Fibroblast of lung (primary cell): ENCODE data around the gene SLC38A2. TPM values are rescaled to one million over a fixed set of nuclear protein-coding genes. Genes with fewer than 3 reads are reported as not detected.
A peak's percentile ranks its signal among the peaks of the same experiment; 100 is the strongest.

Experiments
- DNase-seq, 2 donors: peaks; one replicate each; pipeline versions ENCODE4 v3.0.0 to v3.0.0-alpha.2; 2010; ENCODE audit warnings: low read depth in 2 of 2
- H2AFZ ChIP-seq: 2 replicates; pipeline ENCODE4 v1.5.1; 2012; ENCODE audit warnings: low read length, control low read depth, inconsistent platforms
- H3K27ac ChIP-seq: 2 replicates; pipeline ENCODE4 v1.5.1; 2011; ENCODE audit warnings: low read length, control low read depth; ENCODE audit not compliant: insufficient read depth
- H3K27me3 ChIP-seq: 2 replicates; pipeline ENCODE4 v1.5.1; 2011; ENCODE audit warnings: mild to moderate bottlenecking, low read length; ENCODE audit not compliant: control insufficient read depth, insufficient read depth
- H3K36me3 ChIP-seq: 2 replicates; pipeline ENCODE4 v1.5.1; 2011; ENCODE audit warnings: low read length; ENCODE audit not compliant: control insufficient read depth, insufficient read depth
- H3K4me1 ChIP-seq: 2 replicates; pipeline ENCODE4 v1.5.1; 2011; ENCODE audit warnings: low read length; ENCODE audit not compliant: control insufficient read depth, insufficient read depth; ENCODE audit errors: extremely low read depth
- H3K4me2 ChIP-seq: 2 replicates; pipeline ENCODE4 v1.5.1; 2011; ENCODE audit warnings: low read length, control low read depth; ENCODE audit not compliant: insufficient read depth; ENCODE audit errors: extremely low read depth
- H3K4me3 ChIP-seq, 4 experiments: fragments of 200-600 bp in 1 of 4; sonication (generic) in 1 of 4; replicated peaks in 1 of 4; 2 replicates each; pipeline ENCODE4 v1.5.1; 2011 to 2016; ENCODE audit warnings: low read length in 4 of 4, low read depth in 3 of 4, mild to moderate bottlenecking in 3 of 4, control low read depth in 2 of 4, inconsistent platforms in 1 of 4, mixed read lengths in 1 of 4; ENCODE audit not compliant: insufficient read depth in 1 of 4; ENCODE audit errors: control extremely low read depth in 1 of 4
- H3K79me2 ChIP-seq: 2 replicates; pipeline ENCODE4 v1.5.1; 2012; ENCODE audit warnings: mild to moderate bottlenecking, low read length, inconsistent platforms; ENCODE audit not compliant: control insufficient read depth, insufficient read depth
- H3K9ac ChIP-seq: 2 replicates; pipeline ENCODE4 v1.5.1; 2011; ENCODE audit warnings: mild to moderate bottlenecking, low read length, control low read depth; ENCODE audit not compliant: insufficient read depth
- H3K9me3 ChIP-seq: 2 replicates; pipeline ENCODE4 v1.5.1; 2012; ENCODE audit warnings: low read depth, low read length; ENCODE audit not compliant: control insufficient read depth, insufficient read depth
- H4K20me1 ChIP-seq: 2 replicates; pipeline ENCODE4 v1.5.1; 2011; ENCODE audit warnings: low read length; ENCODE audit not compliant: control insufficient read depth, insufficient read depth; ENCODE audit errors: extremely low read depth
- CTCF ChIP-seq, 2 donors: IDR thresholded peaks in 1 of 2; conservative IDR thresholded peaks in 1 of 2; 1 replicate in 1 of 2; 2 replicates in 1 of 2; pipeline ENCODE4 v1.5.1; 2011 to 2012; ENCODE audit warnings: low read length in 2 of 2, control low read depth in 1 of 2, inconsistent platforms in 1 of 2, low read depth in 1 of 2, mild to moderate bottlenecking in 1 of 2
- EZH2 ChIP-seq: IDR thresholded peaks from 2 replicates; pipeline ENCODE4 v1.5.1; 2012; ENCODE audit warnings: low read length, control low read depth, mild to moderate bottlenecking; ENCODE audit errors: missing control alignments
- polyA plus RNA-seq, 2 donors: library from polyadenylated mRNA; depleted of rRNA in 1 of 2; stranded (reverse) in 1 of 2; unstranded in 1 of 2; fragments of >200 nt; gene quantifications; 2 replicates each; pipeline ENCODE4 v1.2.1, GENCODE V29; 2011 to 2012; ENCODE audit warnings: missing spikeins in 1 of 2
- total RNA-seq: library from RNA; depleted of rRNA; stranded (reverse); fragments of >200 nt; gene quantifications from 2 replicates; pipeline ENCODE4 v1.2.1, GENCODE V29; 2014

The SLC38A2 gene
- total and polyA plus RNA-seq, 2 donors (not counting 1 experiment from before 2014, with no cell fraction given) = 940 to 1,357 TPM

- Histone ChIP-seq H3K27ac (peak overlapping the region; percentile 98), H3K4me1 (peaks cover 8% of the 10 kb centered on the region), H3K36me3 (peaks cover 29% of the 10 kb centered on the region), H3K9ac (peak overlapping the region; percentile 40), H4K20me1 (peaks cover 31% of the 10 kb centered on the region), H3K4me3 (peak overlapping the region; percentile 64 to 89 (median 82)), H3K9me3 (no peaks in the 10 kb centered on the region), H3K79me2 (peaks cover 96% of the 10 kb centered on the region), H3K27me3 (no peaks in the 10 kb centered on the region), H3K4me2 (peak overlapping the region; percentile 99), H2AFZ (no peak overlapping the region)
- no peak for TF ChIP-seq CTCF (conservative IDR thresholded peaks at IDR 0.05 in 1 of 2, IDR thresholded peaks at IDR 0.05 in 1 of 2; ENCODE audit: low read depth in 1 of 2, low read length in 2 of 2)
- TF ChIP-seq EZH2 = no peak
- DNase-seq = no peak
Observed at GRCh38 chr12:46367351-46368029, 5.1 kb downstream of the SLC38A2 start.

- peak overlapping the region; percentile 98 for H3K27ac ChIP-seq
- peaks cover 29% of the 10 kb centered on the region for H3K36me3 ChIP-seq
- TF ChIP-seq CTCF (conservative IDR thresholded peaks at IDR 0.05 in 1 of 2, IDR thresholded peaks at IDR 0.05 in 1 of 2; ENCODE audit: low read depth in 1 of 2, low read length in 2 of 2) (no peak), EZH2 (no peak)
- peak overlapping the region; percentile 64 to 89 (median 82) for H3K4me3 ChIP-seq
- H2AFZ ChIP-seq = no peak overlapping the region
- peaks cover 92% of the 10 kb centered on the region for H3K79me2 ChIP-seq
- peaks cover 8% of the 10 kb centered on the region for H3K4me1 ChIP-seq
- DNase-seq = no peak
- H3K9ac ChIP-seq = peak overlapping the region; percentile 41
- H3K4me2 ChIP-seq = peak overlapping the region; percentile 99
- peaks cover 31% of the 10 kb centered on the region for H4K20me1 ChIP-seq
- no peaks in the 10 kb centered on the region for H3K27me3 ChIP-seq
- no peaks in the 10 kb centered on the region for H3K9me3 ChIP-seq
Observed at GRCh38 chr12:46366771-46367170, 5.8 kb downstream of the SLC38A2 start.

GRCh38 chr12:46365951-46366379 is 6.6 kb downstream of the SLC38A2 start:
- peak in 1 of 2 donors; percentile 51 for DNase-seq
- peaks cover 31% of the 10 kb centered on the region for H3K36me3 ChIP-seq
- peak overlapping the region; percentile 64 to 89 (median 82) for H3K4me3 ChIP-seq
- H3K27me3 ChIP-seq = no peaks in the 10 kb centered on the region
- H3K4me1 ChIP-seq = peaks cover 8% of the 10 kb centered on the region
- H3K79me2 ChIP-seq = peaks cover 85% of the 10 kb centered on the region
- peak overlapping the region; percentile 99 for H3K4me2 ChIP-seq
- H3K9me3 ChIP-seq = no peaks in the 10 kb centered on the region
- no peak overlapping the region for H2AFZ ChIP-seq
- peak overlapping the region; percentile 18 for H3K9ac ChIP-seq
- TF ChIP-seq CTCF (conservative IDR thresholded peaks at IDR 0.05 in 1 of 2, IDR thresholded peaks at IDR 0.05 in 1 of 2; ENCODE audit: low read depth in 1 of 2, low read length in 2 of 2) (no peak), EZH2 (no peak)
- H3K27ac ChIP-seq = peak overlapping the region; percentile 34
- peaks cover 32% of the 10 kb centered on the region for H4K20me1 ChIP-seq
